HG03175 (cell line): ENCODE measurements around the gene UNC93A.
A peak's percentile ranks its signal among the peaks of the same experiment; 100 is the strongest.
"Not testable (repeated sequence)": the region's sequence is repeated elsewhere in the genome, so short reads cannot be mapped to it uniquely, and the experiment has no call there.

Source experiments
- ATAC-seq: cut with Tn5 transposase; IDR thresholded peaks from one replicate; pipeline ENCODE4 v1.9.1; 2021; ENCODE audit warnings: mild to moderate bottlenecking, moderate library complexity; ENCODE audit not compliant: unreplicated experiment

Gene UNC93A

GRCh38 chr6:167270499-167271311 lies 20.4 kb upstream of the UNC93A start:
- ATAC-seq: no peak

GRCh38 chr6:167272151-167272550 lies 19.0 kb upstream of the UNC93A start:
- ATAC-seq: no peak

- ATAC-seq: no peak
Observed at GRCh38 chr6:167272696-167273379, 18.3 kb upstream of the UNC93A start.

- no peak for ATAC-seq
Observed at GRCh38 chr6:167274270-167274669, 16.8 kb upstream of the UNC93A start.

- no peak for ATAC-seq
Observed at GRCh38 chr6:167275001-167275400, 16.1 kb upstream of the UNC93A start.

- ATAC-seq: no peak
Observed at GRCh38 chr6:167275436-167275835, 15.7 kb upstream of the UNC93A start.

- ATAC-seq: no peak
Observed at GRCh38 chr6:167276772-167277533, 14.2 kb upstream of the UNC93A start.

GRCh38 chr6:167278173-167278940 lies 12.8 kb upstream of the UNC93A start:
- ATAC-seq: not testable (repeated sequence)

GRCh38 chr6:167279766-167280446 lies 11.2 kb upstream of the UNC93A start:
- ATAC-seq: no peak

GRCh38 chr6:167280466-167280865 lies 10.6 kb upstream of the UNC93A start:
- ATAC-seq: not testable (repeated sequence)

GRCh38 chr6:167282165-167282564 lies 8.9 kb upstream of the UNC93A start:
- no peak for ATAC-seq

- ATAC-seq: not testable (repeated sequence)
Observed at GRCh38 chr6:167284565-167284964, 6.5 kb upstream of the UNC93A start.

GRCh38 chr6:167285077-167285770 lies 5.9 kb upstream of the UNC93A start:
- ATAC-seq: no peak

- no peak for ATAC-seq
Observed at GRCh38 chr6:167287513-167288048, 3.5 kb upstream of the UNC93A start.

- peak; percentile 88 for ATAC-seq
Observed at GRCh38 chr6:167288591-167289225, 2.4 kb upstream of the UNC93A start.

GRCh38 chr6:167289291-167289690 lies 1.8 kb upstream of the UNC93A start:
- not testable (repeated sequence) for ATAC-seq

- ATAC-seq: no peak
Observed at GRCh38 chr6:167291623-167292300, 647 bp downstream of the UNC93A start.
